ENCODE data around the gene CA10. TPM values are rescaled to one million over a fixed set of nuclear protein-coding genes. Genes with fewer than 3 reads are reported as not detected.

Gene CA10
- total RNA-seq, 1 experiment from 2014 or later: not detected

DNA sequence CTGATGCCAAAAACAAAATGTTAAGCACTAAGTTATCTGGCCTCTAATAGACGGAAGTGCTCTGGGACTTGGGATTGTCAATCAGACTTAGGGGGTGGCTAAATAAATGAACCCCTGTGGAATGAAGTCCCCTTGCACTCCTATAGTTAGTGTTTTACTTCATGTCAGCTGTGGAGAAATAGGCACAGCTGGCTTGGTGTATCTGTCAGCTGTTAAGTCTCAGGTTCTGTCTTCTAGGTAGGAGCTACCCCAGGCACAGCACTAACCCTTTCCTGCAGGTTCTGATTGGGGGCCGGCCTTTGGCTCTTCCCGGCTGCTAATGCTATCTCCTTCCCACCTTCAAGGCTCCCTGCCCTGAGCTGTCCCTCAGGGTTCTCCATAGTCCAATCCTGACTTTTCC lies 487.6 kb downstream of the CA10 start:
- H3K4me1 Mint-ChIP-seq (ENCODE audit: low read depth, unreplicated experiment): no peaks in the 10 kb centered on the region
- DNase-seq: no peak
- H3K36me3 Mint-ChIP-seq (ENCODE audit: insufficient read depth, unreplicated experiment): no peaks in the 10 kb centered on the region
- Histone ChIP-seq H3K4me1 (no peaks in the 10 kb centered on the region), H3K27me3 (replicated peaks; ENCODE audit: control insufficient read depth, insufficient read depth, low read length) (no peaks in the 10 kb centered on the region), H3K4me3 (ENCODE audit: low read depth, low read length) (no peak overlapping the region), H3K36me3 (ENCODE audit: control insufficient read depth, insufficient read depth, low read length) (no peaks in the 10 kb centered on the region), H3K9me3 (0 out of 2 replicates have a peak, but pooled peaks cover 4% of the 10 kb centered on the region)
- no peak for TF ChIP-seq CTCF (IDR thresholded peaks at IDR 0.05; ENCODE audit: insufficient read depth in 1 of 2, low read depth in 1 of 2, low read length in 1 of 2, severe bottlenecking in 1 of 2, unreplicated experiment in 1 of 2)
- no peak overlapping the region for H3K27ac Mint-ChIP-seq (ENCODE audit: unreplicated experiment)
- ChIA-PET CTCF (no interaction called here), POLR2A (no interaction called here)
- intact Hi-C loops (cut with micrococcal nuclease; ENCODE audit: unreplicated experiment): no loop called here
- no peak overlapping the region for H3K4me3 Mint-ChIP-seq (ENCODE audit: unreplicated experiment)
- no TSS peak for BruUV-seq (replicated peaks)
- H3K9me3 Mint-ChIP-seq (ENCODE audit: unreplicated experiment): no peaks in the 10 kb centered on the region
- H3K27me3 Mint-ChIP-seq (ENCODE audit: insufficient read depth, unreplicated experiment): peaks cover 16% of the 10 kb centered on the region

GRCh38 chr17:51668963-51669246 lies 489.6 kb downstream of the CA10 start:
- ChIA-PET CTCF (no interaction called here), POLR2A (no interaction called here)
- H3K4me1 Mint-ChIP-seq (ENCODE audit: low read depth, unreplicated experiment): no peaks in the 10 kb centered on the region
- DNase-seq: no peak
- Histone ChIP-seq H3K36me3 (ENCODE audit: control insufficient read depth, insufficient read depth, low read length) (no peaks in the 10 kb centered on the region), H3K4me1 (no peaks in the 10 kb centered on the region), H3K27me3 (replicated peaks; ENCODE audit: control insufficient read depth, insufficient read depth, low read length) (no peaks in the 10 kb centered on the region), H3K9me3 (0 out of 2 replicates have a peak, but pooled peaks cover 4% of the 10 kb centered on the region), H3K4me3 (ENCODE audit: low read depth, low read length) (no peak overlapping the region)
- no TSS peak for BruUV-seq (replicated peaks)
- H3K36me3 Mint-ChIP-seq (ENCODE audit: insufficient read depth, unreplicated experiment): no peaks in the 10 kb centered on the region
- no peak for TF ChIP-seq CTCF (IDR thresholded peaks at IDR 0.05; ENCODE audit: insufficient read depth in 1 of 2, low read depth in 1 of 2, low read length in 1 of 2, severe bottlenecking in 1 of 2, unreplicated experiment in 1 of 2)
- peaks cover 17% of the 10 kb centered on the region for H3K27me3 Mint-ChIP-seq (ENCODE audit: insufficient read depth, unreplicated experiment)
- intact Hi-C loops (cut with micrococcal nuclease; ENCODE audit: unreplicated experiment): no loop called here
- H3K4me3 Mint-ChIP-seq (ENCODE audit: unreplicated experiment): no peak overlapping the region
- H3K27ac Mint-ChIP-seq (ENCODE audit: unreplicated experiment): no peak overlapping the region
- no peaks in the 10 kb centered on the region for H3K9me3 Mint-ChIP-seq (ENCODE audit: unreplicated experiment)

- Mint-ChIP-seq H3K4me1 (ENCODE audit: low read depth, unreplicated experiment) (no peaks in the 10 kb centered on the region), H3K9me3 (ENCODE audit: unreplicated experiment) (no peaks in the 10 kb centered on the region), H3K4me3 (ENCODE audit: unreplicated experiment) (no peak overlapping the region), H3K36me3 (ENCODE audit: insufficient read depth, unreplicated experiment) (no peaks in the 10 kb centered on the region), H3K27me3 (ENCODE audit: insufficient read depth, unreplicated experiment) (peaks cover 13% of the 10 kb centered on the region), H3K27ac (ENCODE audit: unreplicated experiment) (no peak overlapping the region)
- POLR2A ChIA-PET: no interaction called here
- no peaks in the 10 kb centered on the region for H3K27me3 ChIP-seq (replicated peaks; ENCODE audit: control insufficient read depth, insufficient read depth, low read length)
- TF ChIP-seq CTCF (IDR thresholded peaks at IDR 0.05; ENCODE audit: insufficient read depth in 1 of 2, low read depth in 1 of 2, low read length in 1 of 2, severe bottlenecking in 1 of 2, unreplicated experiment in 1 of 2): no peak
- no peaks in the 10 kb centered on the region for H3K4me1 ChIP-seq
- intact Hi-C loops (cut with micrococcal nuclease; ENCODE audit: unreplicated experiment): no loop called here
- no TSS peak for BruUV-seq (replicated peaks)
- no peaks in the 10 kb centered on the region for H3K36me3 ChIP-seq (ENCODE audit: control insufficient read depth, insufficient read depth, low read length)
- H3K9me3 ChIP-seq: 0 out of 2 replicates have a peak, but pooled peaks cover 4% of the 10 kb centered on the region
- DNase-seq: no peak
- CTCF ChIA-PET: no interaction called here
- H3K4me3 ChIP-seq (ENCODE audit: low read depth, low read length): no peak overlapping the region
These were observed 490.2 kb downstream of the CA10 start for GRCh38 chr17:51668155-51668962.

All from Caco-2 (cell line).